ENCODE results near the gene LANCL2. TPM values are rescaled to one million over a fixed set of nuclear protein-coding genes. Genes with fewer than 3 reads are reported as not detected.
"Not testable (repeated sequence)": the region's sequence is repeated elsewhere in the genome, so short reads cannot be mapped to it uniquely, and the experiment has no call there.

Gene LANCL2
- polyA plus RNA-seq, 2 donors: 6.8 to 11.7 TPM

- Histone ChIP-seq H3K27ac (ENCODE audit: low read depth in 2 of 2, low read length in 1 of 2) (no peak overlapping the region), H3K27me3 (ENCODE audit: control insufficient read depth in 1 of 2, insufficient read depth in 2 of 2, low read length in 2 of 2) (no peaks in the 10 kb centered on the region), H3K4me3 (ENCODE audit: low read depth in 1 of 2, low read length in 2 of 2) (no peak overlapping the region), H3K4me1 (ENCODE audit: control insufficient read depth in 2 of 2, insufficient read depth in 2 of 2, low read length in 1 of 2) (no peaks in the 10 kb centered on the region), H3K36me3 (ENCODE audit: control insufficient read depth in 2 of 2, insufficient read depth in 2 of 2, low read length in 1 of 2) (no peaks in the 10 kb centered on the region), H3K9me3 (ENCODE audit: control insufficient read depth in 2 of 2, insufficient read depth in 1 of 2, low read depth in 1 of 2, low read length in 1 of 2) (peaks cover 0 to 8% of the 10 kb centered on the region in 2 donors)
- 85 to 92% methylated on average over 42 of the region's 42 CpGs for WGBS, 2 donors
These were observed 21.9 kb upstream of the LANCL2 start for GRCh38 chr7:55343002-55343781.

- H3K9me3 ChIP-seq (ENCODE audit: control insufficient read depth in 2 of 2, insufficient read depth in 1 of 2, low read depth in 1 of 2, low read length in 1 of 2): peaks cover 0 to 8% of the 10 kb centered on the region in 2 donors
- H3K36me3 ChIP-seq (ENCODE audit: control insufficient read depth in 2 of 2, insufficient read depth in 2 of 2, low read length in 1 of 2): no peaks in the 10 kb centered on the region
- no peaks in the 10 kb centered on the region for H3K27me3 ChIP-seq (ENCODE audit: control insufficient read depth in 1 of 2, insufficient read depth in 2 of 2, low read length in 2 of 2)
- no peaks in the 10 kb centered on the region for H3K4me1 ChIP-seq (ENCODE audit: control insufficient read depth in 2 of 2, insufficient read depth in 2 of 2, low read length in 1 of 2)
- 92 to 93% methylated on average over 44 to 47 of the region's 47 CpGs for WGBS, 2 donors
- H3K4me3 ChIP-seq (ENCODE audit: low read depth in 1 of 2, low read length in 2 of 2): no peak overlapping the region
- H3K27ac ChIP-seq (ENCODE audit: low read depth in 2 of 2, low read length in 1 of 2): no peak overlapping the region
These were observed 21.1 kb upstream of the LANCL2 start for GRCh38 chr7:55343860-55344606.

- Histone ChIP-seq H3K36me3 (ENCODE audit: control insufficient read depth in 2 of 2, insufficient read depth in 2 of 2, low read length in 1 of 2) (no peaks in the 10 kb centered on the region), H3K27ac (ENCODE audit: low read depth in 2 of 2, low read length in 1 of 2) (no peak overlapping the region), H3K9me3 (ENCODE audit: control insufficient read depth in 2 of 2, insufficient read depth in 1 of 2, low read depth in 1 of 2, low read length in 1 of 2) (peaks cover 0 to 8% of the 10 kb centered on the region in 2 donors), H3K27me3 (ENCODE audit: control insufficient read depth in 1 of 2, insufficient read depth in 2 of 2, low read length in 2 of 2) (no peaks in the 10 kb centered on the region), H3K4me3 (ENCODE audit: low read depth in 1 of 2, low read length in 2 of 2) (no peak overlapping the region), H3K4me1 (ENCODE audit: control insufficient read depth in 2 of 2, insufficient read depth in 2 of 2, low read length in 1 of 2) (no peaks in the 10 kb centered on the region)
- 43 to 57% methylated on average over 39 to 46 of the region's 46 CpGs for WGBS, 2 donors
These were observed 20.3 kb upstream of the LANCL2 start for GRCh38 chr7:55344840-55345239.

- Histone ChIP-seq H3K9me3 (ENCODE audit: control insufficient read depth in 2 of 2, insufficient read depth in 1 of 2, low read depth in 1 of 2, low read length in 1 of 2) (peaks cover 0 to 8% of the 10 kb centered on the region in 2 donors), H3K4me1 (ENCODE audit: control insufficient read depth in 2 of 2, insufficient read depth in 2 of 2, low read length in 1 of 2) (no peaks in the 10 kb centered on the region), H3K27ac (ENCODE audit: low read depth in 2 of 2, low read length in 1 of 2) (no peak overlapping the region), H3K4me3 (ENCODE audit: low read depth in 1 of 2, low read length in 2 of 2) (no peak overlapping the region), H3K36me3 (ENCODE audit: control insufficient read depth in 2 of 2, insufficient read depth in 2 of 2, low read length in 1 of 2) (no peaks in the 10 kb centered on the region), H3K27me3 (ENCODE audit: control insufficient read depth in 1 of 2, insufficient read depth in 2 of 2, low read length in 2 of 2) (no peaks in the 10 kb centered on the region)
- WGBS, 2 donors: 76 to 82% methylated on average over 22 of the region's 22 CpGs
These were observed 19.8 kb upstream of the LANCL2 start for GRCh38 chr7:55345292-55345691.

GRCh38 chr7:55348502-55348901 is 16.6 kb upstream of the LANCL2 start:
- no peak overlapping the region for H3K4me3 ChIP-seq (ENCODE audit: low read depth in 1 of 2, low read length in 2 of 2)
- no peaks in the 10 kb centered on the region for H3K4me1 ChIP-seq (ENCODE audit: control insufficient read depth in 2 of 2, insufficient read depth in 2 of 2, low read length in 1 of 2)
- no peaks in the 10 kb centered on the region for H3K27me3 ChIP-seq (ENCODE audit: control insufficient read depth in 1 of 2, insufficient read depth in 2 of 2, low read length in 2 of 2)
- WGBS, 2 donors: 26 to 39% methylated on average over 4 of the region's 4 CpGs
- H3K9me3 ChIP-seq (ENCODE audit: control insufficient read depth in 2 of 2, insufficient read depth in 1 of 2, low read depth in 1 of 2, low read length in 1 of 2): peaks cover 0 to 8% of the 10 kb centered on the region in 2 donors
- no peak overlapping the region for H3K27ac ChIP-seq (ENCODE audit: low read depth in 2 of 2, low read length in 1 of 2)
- no peaks in the 10 kb centered on the region for H3K36me3 ChIP-seq (ENCODE audit: control insufficient read depth in 2 of 2, insufficient read depth in 2 of 2, low read length in 1 of 2)

GRCh38 chr7:55349121-55349520 is 16.0 kb upstream of the LANCL2 start:
- peaks cover 0 to 6% of the 10 kb centered on the region in 2 donors for H3K9me3 ChIP-seq (ENCODE audit: control insufficient read depth in 2 of 2, insufficient read depth in 1 of 2, low read depth in 1 of 2, low read length in 1 of 2)
- no peak overlapping the region for H3K27ac ChIP-seq (ENCODE audit: low read depth in 2 of 2, low read length in 1 of 2)
- WGBS, 2 donors: 53 to 55% methylated on average over 2 of the region's 2 CpGs
- no peaks in the 10 kb centered on the region for H3K4me1 ChIP-seq (ENCODE audit: control insufficient read depth in 2 of 2, insufficient read depth in 2 of 2, low read length in 1 of 2)
- no peaks in the 10 kb centered on the region for H3K36me3 ChIP-seq (ENCODE audit: control insufficient read depth in 2 of 2, insufficient read depth in 2 of 2, low read length in 1 of 2)
- H3K27me3 ChIP-seq (ENCODE audit: control insufficient read depth in 1 of 2, insufficient read depth in 2 of 2, low read length in 2 of 2): no peaks in the 10 kb centered on the region
- no peak overlapping the region for H3K4me3 ChIP-seq (ENCODE audit: low read depth in 1 of 2, low read length in 2 of 2)

- no peaks in the 10 kb centered on the region for H3K9me3 ChIP-seq (ENCODE audit: control insufficient read depth in 2 of 2, insufficient read depth in 1 of 2, low read depth in 1 of 2, low read length in 1 of 2)
- WGBS, 2 donors: 67 to 70% methylated on average over 7 of the region's 7 CpGs
These were observed 14.9 kb upstream of the LANCL2 start for GRCh38 chr7:55350281-55350680.

GRCh38 chr7:55351263-55351662 is 13.9 kb upstream of the LANCL2 start:
- 54 to 56% methylated on average over 3 of the region's 3 CpGs for WGBS, 2 donors
- Histone ChIP-seq H3K27me3 (ENCODE audit: control insufficient read depth in 1 of 2, insufficient read depth in 2 of 2, low read length in 2 of 2) (no peaks in the 10 kb centered on the region), H3K27ac (ENCODE audit: low read depth in 2 of 2, low read length in 1 of 2) (no peak overlapping the region), H3K36me3 (ENCODE audit: control insufficient read depth in 2 of 2, insufficient read depth in 2 of 2, low read length in 1 of 2) (no peaks in the 10 kb centered on the region), H3K9me3 (ENCODE audit: control insufficient read depth in 2 of 2, insufficient read depth in 1 of 2, low read depth in 1 of 2, low read length in 1 of 2) (no peaks in the 10 kb centered on the region), H3K4me3 (ENCODE audit: low read depth in 1 of 2, low read length in 2 of 2) (no peak overlapping the region), H3K4me1 (ENCODE audit: control insufficient read depth in 2 of 2, insufficient read depth in 2 of 2, low read length in 1 of 2) (no peaks in the 10 kb centered on the region)

More at GRCh38 chr7:55350281-55350680, 14.9 kb upstream of the LANCL2 start:
- H3K36me3 ChIP-seq (ENCODE audit: control insufficient read depth in 2 of 2, insufficient read depth in 2 of 2, low read length in 1 of 2): no peaks in the 10 kb centered on the region
- no peaks in the 10 kb centered on the region for H3K27me3 ChIP-seq (ENCODE audit: control insufficient read depth in 1 of 2, insufficient read depth in 2 of 2, low read length in 2 of 2)
- H3K27ac ChIP-seq (ENCODE audit: low read depth in 2 of 2, low read length in 1 of 2): no peak overlapping the region
- H3K4me1 ChIP-seq (ENCODE audit: control insufficient read depth in 2 of 2, insufficient read depth in 2 of 2, low read length in 1 of 2): no peaks in the 10 kb centered on the region
- H3K4me3 ChIP-seq (ENCODE audit: low read depth in 1 of 2, low read length in 2 of 2): no peak overlapping the region

- H3K9me3 ChIP-seq (ENCODE audit: control insufficient read depth in 2 of 2, insufficient read depth in 1 of 2, low read depth in 1 of 2, low read length in 1 of 2); H3K27ac ChIP-seq (ENCODE audit: low read depth in 2 of 2, low read length in 1 of 2); H3K27me3 ChIP-seq (ENCODE audit: control insufficient read depth in 1 of 2, insufficient read depth in 2 of 2, low read length in 2 of 2); H3K4me1 ChIP-seq (ENCODE audit: control insufficient read depth in 2 of 2, insufficient read depth in 2 of 2, low read length in 1 of 2); H3K36me3 ChIP-seq (ENCODE audit: control insufficient read depth in 2 of 2, insufficient read depth in 2 of 2, low read length in 1 of 2); H3K4me3 ChIP-seq (ENCODE audit: low read depth in 1 of 2, low read length in 2 of 2): not testable (repeated sequence)
- WGBS, 2 donors: 92 to 93% methylated on average over 6 of the region's 6 CpGs
These were observed 12.2 kb upstream of the LANCL2 start for GRCh38 chr7:55352947-55353273.
